ENCODE data around the gene ZC3H7B.

GRCh38 chr22:41359376-41359775 is 58.1 kb downstream of the ZC3H7B start:
- TF ChIP-seq, protein P1, sequence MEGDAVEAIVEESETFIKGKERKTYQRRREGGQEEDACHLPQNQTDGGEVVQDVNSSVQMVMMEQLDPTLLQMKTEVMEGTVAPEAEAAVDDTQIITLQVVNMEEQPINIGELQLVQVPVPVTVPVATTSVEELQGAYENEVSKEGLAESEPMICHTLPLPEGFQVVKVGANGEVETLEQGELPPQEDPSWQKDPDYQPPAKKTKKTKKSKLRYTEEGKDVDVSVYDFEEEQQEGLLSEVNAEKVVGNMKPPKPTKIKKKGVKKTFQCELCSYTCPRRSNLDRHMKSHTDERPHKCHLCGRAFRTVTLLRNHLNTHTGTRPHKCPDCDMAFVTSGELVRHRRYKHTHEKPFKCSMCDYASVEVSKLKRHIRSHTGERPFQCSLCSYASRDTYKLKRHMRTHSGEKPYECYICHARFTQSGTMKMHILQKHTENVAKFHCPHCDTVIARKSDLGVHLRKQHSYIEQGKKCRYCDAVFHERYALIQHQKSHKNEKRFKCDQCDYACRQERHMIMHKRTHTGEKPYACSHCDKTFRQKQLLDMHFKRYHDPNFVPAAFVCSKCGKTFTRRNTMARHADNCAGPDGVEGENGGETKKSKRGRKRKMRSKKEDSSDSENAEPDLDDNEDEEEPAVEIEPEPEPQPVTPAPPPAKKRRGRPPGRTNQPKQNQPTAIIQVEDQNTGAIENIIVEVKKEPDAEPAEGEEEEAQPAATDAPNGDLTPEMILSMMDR (IDR thresholded peaks at IDR 0.05) = no peak
- no peak for TF ChIP-seq POLR2A (IDR thresholded peaks at IDR 0.05)
